ENCODE data around the gene DCAF11.

Gene DCAF11

GRCh38 chr14:24121210-24121609 lies 6.6 kb downstream of the DCAF11 start:
- no peak for DNase-seq (ENCODE audit: low spot score)

- no peak for DNase-seq (ENCODE audit: low spot score)
Measured at GRCh38 chr14:24122416-24122815, 7.8 kb downstream of the DCAF11 start.

- DNase-seq (ENCODE audit: low spot score) = no peak
Measured at GRCh38 chr14:24122898-24123297, 8.3 kb downstream of the DCAF11 start.

- no peak for DNase-seq (ENCODE audit: low spot score)
Measured at GRCh38 chr14:24123424-24124417, 9.1 kb downstream of the DCAF11 start.

GRCh38 chr14:24126939-24127338 lies 12.4 kb downstream of the DCAF11 start:
- DNase-seq (ENCODE audit: low spot score) = no peak

GRCh38 chr14:24127673-24128072 lies 13.1 kb downstream of the DCAF11 start:
- no peak for DNase-seq (ENCODE audit: low spot score)

- DNase-seq (ENCODE audit: low spot score) = no peak
Measured at GRCh38 chr14:24129410-24129998, 14.9 kb downstream of the DCAF11 start.

- DNase-seq (ENCODE audit: low spot score) = no peak
Measured at GRCh38 chr14:24130380-24130716, 15.8 kb downstream of the DCAF11 start, which contains the start of gene FITM1. Gene FITM1 (plus strand): TSS chr14:24130659. CDS start chr14:24131564, 905 bp downstream.

GRCh38 chr14:24130717-24131548 lies 16.4 kb downstream of the DCAF11 start:
- DNase-seq (ENCODE audit: low spot score) = no peak

GRCh38 chr14:24131549-24131966 lies 17.0 kb downstream of the DCAF11 start:
- DNase-seq (ENCODE audit: low spot score) = no peak

- no peak for DNase-seq (ENCODE audit: low spot score)
Measured at GRCh38 chr14:24132061-24132685, 17.6 kb downstream of the DCAF11 start.

- no peak for DNase-seq (ENCODE audit: low spot score)
Measured at GRCh38 chr14:24132976-24133375, 18.4 kb downstream of the DCAF11 start.

- DNase-seq (ENCODE audit: low spot score) = no peak
Measured at GRCh38 chr14:24133735-24134134, 19.2 kb downstream of the DCAF11 start.

- no peak for DNase-seq (ENCODE audit: low spot score)
Measured at GRCh38 chr14:24135584-24135833, 20.9 kb downstream of the DCAF11 start.

GRCh38 chr14:24135834-24136683 lies 21.5 kb downstream of the DCAF11 start, which contains the start of gene PSME1:
Gene PSME1 (plus strand): TSS chr14:24136194. CDS start chr14:24136263, 69 bp downstream.
- peak; percentile 93 for DNase-seq (ENCODE audit: low spot score)

GRCh38 chr14:24136684-24137528 lies 22.3 kb downstream of the DCAF11 start:
- DNase-seq (ENCODE audit: low spot score) = no peak

GRCh38 chr14:24137529-24138395 lies 23.2 kb downstream of the DCAF11 start:
- no peak for DNase-seq (ENCODE audit: low spot score)

- DNase-seq (ENCODE audit: low spot score) = no peak
Measured at GRCh38 chr14:24138396-24139271, 24.1 kb downstream of the DCAF11 start.
